BLaER1 treated with 17β-estradiol and CSF1 and Interleukin-3, amounts not matched to agents 10 nM and 100 nM (cell line): ENCODE data around the gene CACNG4.
A peak's percentile ranks its signal among the peaks of the same experiment; 100 is the strongest.

Experiments
- H3K27ac ChIP-seq, 11 experiments: shearing (Covaris generic); formaldehyde crosslinking; 2 replicates each; pipeline ENCODE4 v1.8.1; 2022
- H3K27me3 ChIP-seq, 11 experiments: shearing (Covaris generic); formaldehyde crosslinking; 2 replicates each; pipeline ENCODE4 v1.8.1; 2022
- H3K36me3 ChIP-seq, 11 experiments: shearing (Covaris generic); formaldehyde crosslinking; 2 replicates each; pipeline ENCODE4 v1.8.1; 2022
- H3K4me1 ChIP-seq, 10 experiments: shearing (Covaris generic); formaldehyde crosslinking; 2 replicates each; pipeline ENCODE4 v1.8.1; 2022
- H3K4me2 ChIP-seq, 11 experiments: shearing (Covaris generic); formaldehyde crosslinking; 2 replicates each; pipeline ENCODE4 v1.8.1; 2022
- H3K4me3 ChIP-seq, 10 experiments: shearing (Covaris generic); formaldehyde crosslinking; 2 replicates each; pipeline ENCODE4 v1.8.1; 2022
- H3K9ac ChIP-seq, 11 experiments: shearing (Covaris generic); formaldehyde crosslinking; 2 replicates each; pipeline ENCODE4 v1.8.1; 2022
- H3K9me3 ChIP-seq, 11 experiments: shearing (Covaris generic); formaldehyde crosslinking; replicated peaks in 1 of 11; 2 replicates each; pipeline ENCODE4 v1.8.1; 2022
- H4K20me1 ChIP-seq, 11 experiments: shearing (Covaris generic); formaldehyde crosslinking; 2 replicates each; pipeline ENCODE4 v1.8.1; 2022
- Cebpa-rat ChIP-seq, 11 experiments: shearing (Covaris generic); IDR thresholded peaks; 2 replicates each; pipeline ENCODE4 v1.8.1; 2022

Gene CACNG4

GRCh38 chr17:67041941-67042899 is 77.7 kb downstream of the CACNG4 start:
- Histone ChIP-seq H3K27ac (no peak overlapping the region), H3K27me3 (no peaks in the 10 kb centered on the region), H3K4me1 (peaks cover 0 to 24% (median 14%) of the 10 kb centered on the region in 10 experiments; a peak in 11 of 20 replicates), H3K9me3 (peaks cover 1 to 11% (median 2%) of the 10 kb centered on the region in 11 experiments; a peak in 18 of 22 replicates), H3K36me3 (no peaks in the 10 kb centered on the region), H3K4me2 (peak overlapping the region in 6 of 11 experiments; percentile 3 to 48 (median 29); a peak in 7 of 22 replicates), H3K9ac (no peak overlapping the region), H3K4me3 (no peak overlapping the region), H4K20me1 (no peaks in the 10 kb centered on the region)
- TF ChIP-seq Cebpa-rat (IDR thresholded peaks at IDR 0.05): no peak

- no peak overlapping the region for H3K4me3 ChIP-seq
- no peaks in the 10 kb centered on the region for H3K36me3 ChIP-seq
- no peaks in the 10 kb centered on the region for H4K20me1 ChIP-seq
- no peak overlapping the region for H3K9ac ChIP-seq
- H3K9me3 ChIP-seq: peaks cover 12 to 16% (median 13%) of the 10 kb centered on the region in 11 experiments
- H3K27me3 ChIP-seq: no peaks in the 10 kb centered on the region
- H3K27ac ChIP-seq: no peak overlapping the region
- no peak for TF ChIP-seq Cebpa-rat (IDR thresholded peaks at IDR 0.05)
- H3K4me1 ChIP-seq: peaks cover 0 to 24% (median 14%) of the 10 kb centered on the region in 10 experiments; a peak in 11 of 20 replicates
- H3K4me2 ChIP-seq: no peak overlapping the region
Measured at GRCh38 chr17:67043283-67043682, 78.8 kb downstream of the CACNG4 start.

- Histone ChIP-seq H4K20me1 (no peaks in the 10 kb centered on the region), H3K27ac (no peak within 1 kb of the TSS), H3K36me3 (no peaks in the 10 kb centered on the region), H3K9ac (no peak within 1 kb of the TSS), H3K4me3 (no peak within 1 kb of the TSS), H3K9me3 (peaks cover 21 to 25% (median 22%) of the 10 kb centered on the region in 11 experiments), H3K27me3 (no peaks in the 10 kb centered on the region), H3K4me2 (no peak within 1 kb of the TSS), H3K4me1 (peaks cover 0 to 24% (median 14%) of the 10 kb centered on the region in 10 experiments; a peak in 11 of 20 replicates)
- no peak for TF ChIP-seq Cebpa-rat (IDR thresholded peaks at IDR 0.05)
Measured at GRCh38 chr17:67044016-67044772, 79.7 kb downstream of the CACNG4 start, which contains the start of gene CACNG1. CACNG1 (plus strand) TSS chr17:67044554; CDS start chr17:67044661, 107 bp downstream.

GRCh38 chr17:67044940-67045339 is 80.4 kb downstream of the CACNG4 start:
- Histone ChIP-seq H4K20me1 (no peaks in the 10 kb centered on the region), H3K4me1 (peaks cover 0 to 24% (median 14%) of the 10 kb centered on the region in 10 experiments; a peak in 11 of 20 replicates), H3K9ac (no peak overlapping the region), H3K4me3 (no peak overlapping the region), H3K27ac (no peak overlapping the region), H3K36me3 (no peaks in the 10 kb centered on the region), H3K27me3 (no peaks in the 10 kb centered on the region), H3K4me2 (no peak overlapping the region), H3K9me3 (peaks cover 27 to 32% (median 29%) of the 10 kb centered on the region in 11 experiments)
- no peak for TF ChIP-seq Cebpa-rat (IDR thresholded peaks at IDR 0.05)

- Histone ChIP-seq H3K9me3 (peaks cover 27 to 35% (median 31%) of the 10 kb centered on the region in 11 experiments), H3K27ac (no peak overlapping the region), H3K9ac (no peak overlapping the region), H3K36me3 (no peaks in the 10 kb centered on the region), H3K4me2 (no peak overlapping the region), H4K20me1 (no peaks in the 10 kb centered on the region), H3K4me1 (peaks cover 0 to 14% (median 7%) of the 10 kb centered on the region in 10 experiments; a peak in 10 of 20 replicates), H3K27me3 (no peaks in the 10 kb centered on the region), H3K4me3 (no peak overlapping the region)
- no peak for TF ChIP-seq Cebpa-rat (IDR thresholded peaks at IDR 0.05)
Measured at GRCh38 chr17:67046398-67046797, 81.9 kb downstream of the CACNG4 start.

GRCh38 chr17:67047382-67047781 is 82.9 kb downstream of the CACNG4 start:
- peaks cover 0 to 6% (median 3%) of the 10 kb centered on the region in 10 experiments; a peak in 10 of 20 replicates for H3K4me1 ChIP-seq
- no peak overlapping the region for H3K4me3 ChIP-seq
- H3K4me2 ChIP-seq: no peak overlapping the region
- TF ChIP-seq Cebpa-rat (IDR thresholded peaks at IDR 0.05): no peak
- H3K27ac ChIP-seq: no peak overlapping the region
- no peaks in the 10 kb centered on the region for H3K36me3 ChIP-seq
- H3K9ac ChIP-seq: no peak overlapping the region
- peaks cover 27 to 35% (median 31%) of the 10 kb centered on the region in 11 experiments for H3K9me3 ChIP-seq
- no peaks in the 10 kb centered on the region for H4K20me1 ChIP-seq
- no peaks in the 10 kb centered on the region for H3K27me3 ChIP-seq

GRCh38 chr17:67049025-67049739 is 84.7 kb downstream of the CACNG4 start:
- Histone ChIP-seq H3K27ac (no peak overlapping the region), H3K27me3 (no peaks in the 10 kb centered on the region), H3K4me2 (no peak overlapping the region), H3K9ac (no peak overlapping the region), H3K4me1 (0 out of 20 replicates have a peak, but pooled peaks cover 0 to 4% (median 0%) of the 10 kb centered on the region in 10 experiments), H3K9me3 (peaks cover 27 to 35% (median 31%) of the 10 kb centered on the region in 11 experiments), H4K20me1 (no peaks in the 10 kb centered on the region), H3K36me3 (no peaks in the 10 kb centered on the region), H3K4me3 (no peak overlapping the region)
- TF ChIP-seq Cebpa-rat (IDR thresholded peaks at IDR 0.05): no peak

GRCh38 chr17:67050066-67050465 is 85.6 kb downstream of the CACNG4 start:
- no peak overlapping the region for H3K27ac ChIP-seq
- TF ChIP-seq Cebpa-rat (IDR thresholded peaks at IDR 0.05): no peak
- H3K9me3 ChIP-seq: peaks cover 27 to 35% (median 31%) of the 10 kb centered on the region in 11 experiments
- no peaks in the 10 kb centered on the region for H3K27me3 ChIP-seq
- H3K36me3 ChIP-seq: no peaks in the 10 kb centered on the region
- no peak overlapping the region for H3K9ac ChIP-seq
- H3K4me2 ChIP-seq: no peak overlapping the region
- H3K4me3 ChIP-seq: no peak overlapping the region
- H3K4me1 ChIP-seq: peaks cover 0 to 4% (median 0%) of the 10 kb centered on the region in 10 experiments; a peak in 1 of 20 replicates
- no peaks in the 10 kb centered on the region for H4K20me1 ChIP-seq
